ENCODE data around the gene JPH4.
"Not testable (repeated sequence)": the region's sequence is repeated elsewhere in the genome, so short reads cannot be mapped to it uniquely, and the experiment has no call there.

The JPH4 gene

GRCh38 chr14:23602181-23603095 is 23.8 kb upstream of the JPH4 start:
- no peak overlapping the region for H3K4me3 ChIP-seq

GRCh38 chr14:23601845-23602180 is 23.2 kb upstream of the JPH4 start:
- Histone ChIP-seq H3K27me3 (ENCODE audit: low read depth) (no peaks in the 10 kb centered on the region), H3K4me1 (no peaks in the 10 kb centered on the region), H3K4me3 (no peak overlapping the region), H3K36me3 (replicated peaks) (no peaks in the 10 kb centered on the region), H3K9me3 (no peaks in the 10 kb centered on the region)
- DNase-seq (ENCODE audit: low spot score in 2 of 2), result no peak
- in situ Hi-C loops (cut with MboI; ENCODE audit: low sequenced_read_pairs), result no loop called here

More at GRCh38 chr14:23602181-23603095, 23.8 kb upstream of the JPH4 start:
- in situ Hi-C loops (cut with MboI; ENCODE audit: low sequenced_read_pairs), result no loop called here
- no peaks in the 10 kb centered on the region for H3K4me1 ChIP-seq
- H3K36me3 ChIP-seq (replicated peaks), result no peaks in the 10 kb centered on the region
- DNase-seq (ENCODE audit: low spot score in 2 of 2), result no peak
- no peaks in the 10 kb centered on the region for H3K27me3 ChIP-seq (ENCODE audit: low read depth)
- H3K9me3 ChIP-seq, result no peaks in the 10 kb centered on the region

- H3K36me3 ChIP-seq (replicated peaks), result no peaks in the 10 kb centered on the region
- H3K9me3 ChIP-seq, result no peaks in the 10 kb centered on the region
- no peaks in the 10 kb centered on the region for H3K4me1 ChIP-seq
- no peak for DNase-seq (ENCODE audit: low spot score in 2 of 2)
- in situ Hi-C loops (cut with MboI; ENCODE audit: low sequenced_read_pairs), result no loop called here
- no peaks in the 10 kb centered on the region for H3K27me3 ChIP-seq (ENCODE audit: low read depth)
- no peak overlapping the region for H3K4me3 ChIP-seq
These were observed 22.8 kb upstream of the JPH4 start for GRCh38 chr14:23601424-23601823.

- Histone ChIP-seq H3K4me1 (no peaks in the 10 kb centered on the region), H3K9me3 (no peaks in the 10 kb centered on the region), H3K4me3 (no peak overlapping the region), H3K36me3 (replicated peaks) (no peaks in the 10 kb centered on the region), H3K27me3 (ENCODE audit: low read depth) (no peaks in the 10 kb centered on the region)
- in situ Hi-C loops (cut with MboI; ENCODE audit: low sequenced_read_pairs), result no loop called here
- DNase-seq (ENCODE audit: low spot score in 2 of 2), result no peak
These were observed 22.2 kb upstream of the JPH4 start for GRCh38 chr14:23600806-23601205.

DNA sequence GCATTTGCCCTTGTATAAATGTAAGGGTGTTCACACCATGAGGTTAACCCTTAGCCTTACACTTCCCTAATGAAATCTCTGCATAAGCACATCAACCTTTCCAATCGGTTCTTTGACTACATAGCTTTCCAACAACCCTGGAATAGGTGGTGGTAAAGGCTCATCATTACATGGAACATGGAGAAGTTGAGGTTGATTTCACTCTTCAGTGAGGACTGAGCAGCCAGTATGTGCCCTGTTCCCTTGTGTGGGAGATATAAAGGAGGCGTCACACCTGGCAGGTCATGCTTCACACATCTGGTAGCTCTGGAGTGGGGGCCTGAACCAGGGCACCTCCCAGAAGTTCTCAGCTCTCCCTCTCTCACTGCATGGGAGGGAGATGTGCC is 21.7 kb upstream of the JPH4 start:
- Histone ChIP-seq H3K27me3 (ENCODE audit: low read depth) (no peaks in the 10 kb centered on the region), H3K36me3 (replicated peaks) (no peaks in the 10 kb centered on the region), H3K4me3 (no peak overlapping the region), H3K9me3 (no peaks in the 10 kb centered on the region), H3K4me1 (no peaks in the 10 kb centered on the region)
- no peak for DNase-seq (ENCODE audit: low spot score in 2 of 2)
- in situ Hi-C loops (cut with MboI; ENCODE audit: low sequenced_read_pairs), result no loop called here

DNA sequence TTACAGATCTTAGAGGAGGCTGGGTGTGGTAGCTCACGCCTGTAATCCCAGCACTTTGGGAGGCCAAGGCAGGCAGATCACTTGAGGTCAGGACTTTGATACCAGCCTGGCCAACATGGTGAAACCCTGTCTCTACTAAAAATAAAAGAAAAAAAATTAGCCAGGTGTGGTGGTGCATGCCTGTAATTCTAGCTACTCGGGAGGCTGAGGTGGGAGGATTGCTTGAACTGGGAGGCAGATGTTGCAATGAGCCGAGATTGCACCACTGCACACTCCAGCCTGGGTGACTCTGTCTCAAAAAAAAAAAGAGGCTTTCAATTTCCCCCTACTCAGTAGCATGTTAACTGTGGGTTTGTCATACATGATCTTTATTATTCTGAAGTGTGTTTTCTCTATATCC is 15.6 kb upstream of the JPH4 start:
- H3K4me3 ChIP-seq; in situ Hi-C loops (cut with MboI; ENCODE audit: low sequenced_read_pairs); DNase-seq (ENCODE audit: low spot score in 2 of 2); H3K36me3 ChIP-seq (replicated peaks); H3K9me3 ChIP-seq; H3K4me1 ChIP-seq; H3K27me3 ChIP-seq (ENCODE audit: low read depth): not testable (repeated sequence)

- in situ Hi-C loops (cut with MboI; ENCODE audit: low sequenced_read_pairs), result no loop called here
- no peaks in the 10 kb centered on the region; the same call in 1 of the 2 replicates for H3K9me3 ChIP-seq
- no peaks in the 10 kb centered on the region for H3K4me1 ChIP-seq
- no peaks in the 10 kb centered on the region for H3K36me3 ChIP-seq (replicated peaks)
- H3K27me3 ChIP-seq (ENCODE audit: low read depth), result peaks cover 2% of the 10 kb centered on the region; the same call in 1 of the 2 replicates
- no peak for DNase-seq (ENCODE audit: low spot score in 2 of 2)
- H3K4me3 ChIP-seq, result no peak overlapping the region
These were observed 11.6 kb upstream of the JPH4 start for GRCh38 chr14:23590198-23590597.

GRCh38 chr14:23589606-23590005 is 11.0 kb upstream of the JPH4 start:
- no peak for DNase-seq (ENCODE audit: low spot score in 2 of 2)
- in situ Hi-C loops (cut with MboI; ENCODE audit: low sequenced_read_pairs), result no loop called here
- H3K36me3 ChIP-seq (replicated peaks), result no peaks in the 10 kb centered on the region
- H3K4me1 ChIP-seq, result no peaks in the 10 kb centered on the region
- H3K9me3 ChIP-seq, result no peaks in the 10 kb centered on the region; the same call in 1 of the 2 replicates
- H3K4me3 ChIP-seq, result no peak overlapping the region
- H3K27me3 ChIP-seq (ENCODE audit: low read depth), result peaks cover 2% of the 10 kb centered on the region; the same call in 1 of the 2 replicates

DNA sequence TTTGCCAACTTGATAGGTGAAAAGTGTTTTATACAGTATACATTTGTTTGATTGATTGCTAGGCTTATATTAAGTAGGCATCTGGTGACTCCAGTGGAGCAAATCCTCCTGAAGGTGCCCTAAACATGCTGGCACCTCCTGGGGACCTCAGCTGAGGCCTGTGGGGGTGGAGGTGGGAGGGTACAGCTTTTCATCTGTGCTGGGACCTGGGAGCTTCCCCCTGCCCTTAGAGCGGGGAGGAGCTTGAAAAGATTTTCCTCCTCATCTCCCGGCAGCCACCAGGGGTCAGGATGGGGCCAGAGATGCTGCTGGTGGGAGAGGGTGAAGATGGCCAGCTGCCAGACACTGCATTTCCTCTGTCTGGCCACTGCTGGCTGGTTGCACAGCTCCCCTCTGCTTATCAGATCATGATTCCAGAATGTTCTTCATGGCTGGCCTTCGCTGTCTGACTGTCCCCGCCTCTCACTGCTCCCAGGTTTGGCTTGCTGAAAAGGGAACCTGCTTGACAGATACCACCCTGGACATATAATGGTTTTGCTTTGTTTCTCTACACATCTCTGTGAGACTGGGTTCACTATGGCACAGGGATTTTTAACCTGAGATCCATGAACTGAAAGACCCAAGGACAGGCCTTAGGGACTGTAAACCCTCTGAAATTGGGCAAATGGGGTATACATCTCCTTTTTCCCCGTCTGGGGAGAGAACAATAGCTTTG is 10.5 kb upstream of the JPH4 start:
- in situ Hi-C loops (cut with MboI; ENCODE audit: low sequenced_read_pairs), result no loop called here
- peak; percentile 85 to 93 for DNase-seq (ENCODE audit: low spot score in 2 of 2)
- H3K4me3 ChIP-seq, result no peak overlapping the region
- no peaks in the 10 kb centered on the region; the same call in 1 of the 2 replicates for H3K9me3 ChIP-seq
- peaks cover 2% of the 10 kb centered on the region; the same call in 1 of the 2 replicates for H3K27me3 ChIP-seq (ENCODE audit: low read depth)
- H3K36me3 ChIP-seq (replicated peaks), result no peaks in the 10 kb centered on the region
- no peaks in the 10 kb centered on the region for H3K4me1 ChIP-seq

GRCh38 chr14:23584527-23585203 is 6.1 kb upstream of the JPH4 start:
- H3K36me3 ChIP-seq (replicated peaks); DNase-seq (ENCODE audit: low spot score in 2 of 2); H3K4me1 ChIP-seq; H3K4me3 ChIP-seq; in situ Hi-C loops (cut with MboI; ENCODE audit: low sequenced_read_pairs); H3K27me3 ChIP-seq (ENCODE audit: low read depth); H3K9me3 ChIP-seq: not testable (repeated sequence)

- H3K36me3 ChIP-seq (replicated peaks); H3K9me3 ChIP-seq; H3K4me3 ChIP-seq; DNase-seq (ENCODE audit: low spot score in 2 of 2); H3K27me3 ChIP-seq (ENCODE audit: low read depth); H3K4me1 ChIP-seq; in situ Hi-C loops (cut with MboI; ENCODE audit: low sequenced_read_pairs): not testable (repeated sequence)
These were observed 5.4 kb upstream of the JPH4 start for GRCh38 chr14:23583761-23584526.

- in situ Hi-C loops (cut with MboI; ENCODE audit: low sequenced_read_pairs), result no loop called here
- DNase-seq (ENCODE audit: low spot score in 2 of 2), result no peak
These were observed 4.5 kb upstream of the JPH4 start for GRCh38 chr14:23582906-23583760.

GRCh38 chr14:23580948-23581281 is 2.3 kb upstream of the JPH4 start:
- no peaks in the 10 kb centered on the region for H3K27me3 ChIP-seq (ENCODE audit: low read depth)
- DNase-seq (ENCODE audit: low spot score in 2 of 2), result no peak
- no peaks in the 10 kb centered on the region for H3K36me3 ChIP-seq (replicated peaks)
- in situ Hi-C loops (cut with MboI; ENCODE audit: low sequenced_read_pairs), result no loop called here
- H3K4me3 ChIP-seq, result no peak overlapping the region
- H3K9me3 ChIP-seq, result no peaks in the 10 kb centered on the region; the same call in 1 of the 2 replicates
- H3K4me1 ChIP-seq, result no peaks in the 10 kb centered on the region

More at GRCh38 chr14:23582906-23583760, 4.5 kb upstream of the JPH4 start:
- Histone ChIP-seq H3K27me3 (ENCODE audit: low read depth) (no peaks in the 10 kb centered on the region), H3K4me1 (no peaks in the 10 kb centered on the region), H3K9me3 (no peaks in the 10 kb centered on the region; the same call in 1 of the 2 replicates), H3K4me3 (no peak overlapping the region), H3K36me3 (replicated peaks) (no peaks in the 10 kb centered on the region)

All from HAP-1 (cell line).